ENCODE measurements around the gene ADPRHL1.

The ADPRHL1 gene

DNA sequence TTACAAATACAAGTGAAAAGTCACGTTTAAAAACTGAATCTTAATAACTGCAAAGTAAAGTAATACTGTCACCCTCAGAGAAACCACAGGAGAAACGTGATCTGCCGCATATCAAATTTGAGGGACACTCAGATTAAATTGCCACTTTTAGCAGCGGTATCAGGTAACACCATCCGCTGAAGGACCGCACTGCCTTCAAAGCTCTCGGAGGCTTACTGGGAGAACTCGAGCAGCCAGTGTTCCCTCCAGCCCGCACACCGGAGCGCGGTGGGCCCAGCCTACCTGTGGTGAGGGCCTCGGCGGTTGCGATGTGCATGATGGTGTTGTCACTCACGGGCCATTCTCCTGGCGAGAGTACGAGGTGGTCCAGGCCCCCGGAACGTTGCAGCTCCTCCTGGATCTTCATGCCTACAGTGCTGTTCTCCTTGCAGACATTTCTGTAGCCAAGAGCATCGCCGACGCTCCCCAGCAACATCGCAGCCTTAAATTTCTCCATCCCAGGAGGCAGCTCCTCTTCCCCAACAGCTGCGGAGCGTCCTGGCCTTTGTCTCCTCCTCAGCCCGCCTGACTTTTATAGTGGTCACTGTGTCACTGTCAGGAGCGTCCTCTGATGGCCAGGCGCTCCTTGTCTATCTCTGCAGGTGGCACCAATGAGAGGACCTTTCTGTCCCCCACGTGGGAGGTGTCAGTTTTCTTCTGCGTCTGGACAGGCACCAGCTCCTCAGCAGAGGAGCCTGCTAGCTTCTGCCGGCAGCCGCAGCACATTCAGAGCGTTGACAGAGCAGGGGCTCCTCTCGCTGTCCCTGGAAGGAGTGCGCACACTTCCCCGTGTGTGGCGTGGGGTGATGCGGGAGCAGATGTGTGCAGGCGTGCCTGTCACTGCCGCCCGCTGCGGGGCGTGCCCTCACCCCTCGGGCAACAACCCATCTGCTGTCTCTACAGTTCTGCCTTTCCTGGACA is at the start of gene ADPRHL1:
Gene ADPRHL1 (minus strand): TSS at position 547 of the 960 bp plus-strand sequence. CDS start 51 bp downstream, at position 496.
- no peak for DNase-seq

DNA sequence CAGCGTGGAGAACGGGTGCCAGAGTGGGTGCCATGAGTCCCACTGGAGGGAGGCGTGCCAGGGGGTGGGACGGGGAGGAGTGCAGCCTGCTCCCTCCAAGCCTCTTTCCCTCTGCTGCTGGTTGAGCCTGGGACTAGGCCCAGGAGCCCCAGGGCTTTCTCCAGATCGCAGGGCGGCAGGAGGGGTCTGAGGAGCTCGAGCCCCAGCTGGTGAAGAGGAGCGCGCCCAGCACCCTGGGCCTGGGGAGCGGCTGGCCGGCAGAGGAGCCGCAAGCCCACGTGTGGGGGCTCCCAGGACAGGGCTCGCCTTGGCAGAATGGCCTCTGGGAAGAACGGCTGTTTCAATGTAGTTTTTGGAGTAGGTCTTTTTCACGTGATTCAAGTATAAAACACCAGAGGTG is 49.4 kb upstream of the ADPRHL1 start:
- DNase-seq: no peak

DNA sequence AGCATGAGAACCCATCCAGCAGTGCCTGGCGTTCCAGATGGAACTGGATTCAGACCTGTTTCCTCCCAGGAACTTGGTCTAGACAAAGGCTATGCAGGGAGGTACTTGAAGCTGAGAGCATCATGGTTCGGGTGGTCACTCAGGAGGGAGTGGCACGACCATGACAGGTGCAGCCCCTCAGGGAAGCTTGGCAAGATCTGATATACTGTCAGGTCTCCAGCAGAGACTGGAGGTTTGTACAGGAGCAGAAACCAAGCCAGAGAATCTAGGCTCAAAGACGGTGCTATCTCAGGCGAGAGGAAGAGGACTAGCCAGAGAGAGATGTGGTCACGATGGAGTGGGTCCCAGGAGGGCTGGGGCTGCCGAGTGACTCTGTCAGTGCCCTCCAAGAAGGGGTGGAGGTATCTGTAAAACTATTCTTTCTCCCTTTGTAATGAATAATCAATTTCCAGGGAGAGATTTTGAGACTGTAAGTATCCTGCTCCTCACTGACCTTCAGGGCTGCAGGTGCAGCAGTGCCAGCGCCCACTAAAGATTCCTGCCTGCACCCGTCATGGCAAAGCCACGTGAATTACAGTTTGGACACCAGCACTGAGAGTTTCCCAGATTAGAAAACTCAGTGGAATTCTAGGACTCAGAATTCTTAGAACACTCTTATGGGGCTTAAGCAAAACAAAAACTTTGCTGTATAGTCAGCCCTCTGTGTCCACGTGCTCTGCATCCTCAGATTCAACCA is 47.4 kb upstream of the ADPRHL1 start:
- no peak for DNase-seq

DNA sequence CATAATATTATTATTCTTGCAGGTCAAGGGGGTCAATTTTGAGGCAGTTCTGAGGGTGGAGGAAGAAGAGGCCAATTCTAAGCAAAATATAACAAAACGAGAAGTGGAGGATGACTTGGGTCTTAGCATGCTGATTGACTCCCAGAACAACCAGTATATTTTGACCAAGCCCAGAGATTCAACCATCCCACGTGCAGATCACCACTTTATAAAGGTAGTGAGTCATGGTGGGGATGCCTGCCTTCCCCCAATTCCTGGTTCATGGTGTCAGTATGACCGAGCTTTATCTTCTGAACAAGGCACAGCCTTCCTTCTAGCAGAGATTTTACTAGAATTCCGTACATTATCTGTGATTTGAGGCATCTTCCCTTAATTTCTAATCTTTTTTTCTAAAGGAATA is 46.6 kb upstream of the ADPRHL1 start:
- DNase-seq: no peak

DNA sequence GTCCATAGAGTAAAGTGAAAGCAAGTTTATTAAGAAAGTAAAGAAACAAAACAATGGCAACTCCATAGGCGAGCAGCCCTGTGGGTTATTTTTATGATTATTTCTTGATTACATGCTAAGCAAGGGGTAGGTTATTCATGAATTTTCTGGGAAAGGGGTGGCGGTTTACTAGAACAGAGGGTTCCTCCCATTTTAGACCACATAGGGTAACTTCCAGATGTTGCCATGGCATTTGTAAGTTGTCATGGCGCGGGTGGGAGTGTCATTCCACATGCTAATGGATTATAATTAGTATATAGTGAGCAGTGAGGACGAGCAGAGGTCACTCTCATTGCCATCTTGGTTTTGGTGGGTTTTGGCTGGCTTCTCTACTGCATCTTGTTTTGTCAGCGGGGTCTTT is 45.6 kb upstream of the ADPRHL1 start:
- DNase-seq: no peak

GRCh38 chr13:113497217-113497616 is 43.9 kb upstream of the ADPRHL1 start:
- DNase-seq: no peak

- DNase-seq: no peak
Measured at GRCh38 chr13:113495494-113496210, 42.4 kb upstream of the ADPRHL1 start.

DNA sequence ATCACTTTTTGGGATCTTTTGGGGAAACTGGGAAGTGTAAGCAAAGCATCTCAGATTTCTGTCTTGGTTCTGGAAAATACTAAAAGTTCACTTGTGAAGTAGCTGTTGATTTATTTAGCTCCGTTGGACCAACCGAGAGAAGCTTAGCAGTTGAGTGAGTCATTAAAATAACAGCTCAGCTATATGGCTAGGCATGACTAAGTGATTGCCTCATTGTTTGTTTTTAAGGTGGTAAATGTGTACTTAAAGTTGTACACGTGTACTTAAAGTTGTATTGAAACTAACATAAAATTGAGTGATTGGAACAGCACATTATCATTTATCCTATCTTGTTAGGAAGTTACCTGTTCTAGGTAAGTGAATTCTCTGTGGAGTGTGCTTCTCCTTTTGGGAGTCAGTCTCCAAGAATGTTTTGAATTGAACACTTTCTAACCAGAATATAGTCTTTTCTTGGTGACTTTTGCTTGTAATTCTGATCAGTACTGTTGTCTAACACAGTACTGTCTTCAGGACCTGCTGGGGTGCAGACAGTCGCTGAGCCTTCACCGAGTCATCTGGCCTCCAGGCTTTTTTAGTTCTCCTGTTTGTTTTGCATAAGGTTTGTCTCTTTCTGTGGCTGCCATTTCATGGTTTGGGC is 40.1 kb upstream of the ADPRHL1 start:
- DNase-seq: no peak

DNA sequence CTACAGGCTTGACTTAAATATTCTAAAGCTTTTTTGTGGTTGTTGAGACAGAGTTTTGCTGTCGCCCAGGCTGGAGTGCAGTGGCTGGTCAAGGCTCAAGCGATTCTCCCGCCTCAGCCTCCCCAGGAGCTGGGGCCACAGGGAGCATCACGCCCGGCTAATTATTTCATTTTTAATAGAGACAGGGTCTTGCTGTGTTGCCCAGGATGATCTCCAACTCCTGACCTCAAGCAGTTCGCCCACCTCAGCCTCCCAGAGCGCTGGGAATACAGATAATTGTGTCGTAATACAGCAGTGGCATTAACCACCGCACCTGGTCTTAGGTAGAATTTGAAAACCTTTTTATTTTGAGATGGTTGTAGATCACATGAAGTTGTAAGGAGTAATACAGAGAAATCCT is 38.7 kb upstream of the ADPRHL1 start:
- no peak for DNase-seq

GRCh38 chr13:113491418-113491883 is 38.2 kb upstream of the ADPRHL1 start:
- no peak for DNase-seq

GRCh38 chr13:113490496-113491417 is 37.5 kb upstream of the ADPRHL1 start, which contains the start of gene DCUN1D2:
DCUN1D2 (minus strand) TSS chr13:113490711; CDS start chr13:113490669, 42 bp downstream.
- peak; percentile 74 for DNase-seq

GRCh38 chr13:113489549-113490495 is 36.5 kb upstream of the ADPRHL1 start:
- peak; percentile 30 for DNase-seq

DNA sequence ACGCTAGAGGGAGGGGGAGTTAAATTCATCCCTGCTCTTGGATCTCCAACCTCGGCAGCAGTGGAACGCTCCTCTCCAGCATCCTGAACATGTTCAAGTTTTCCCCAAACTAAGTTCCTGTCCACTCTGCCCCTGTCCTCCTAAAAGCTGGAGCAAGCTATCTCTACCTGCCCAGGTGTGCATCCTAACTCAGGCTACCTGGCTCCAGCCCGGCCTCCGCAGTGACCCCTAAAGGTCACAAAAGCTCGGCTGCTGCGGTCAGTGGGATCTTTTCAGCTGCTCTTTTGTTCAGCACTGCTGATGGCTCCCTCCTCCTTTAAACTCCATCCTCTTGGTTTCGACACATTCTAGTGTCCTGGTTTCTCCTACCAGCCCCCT is 35.9 kb upstream of the ADPRHL1 start:
- DNase-seq: no peak

GRCh38 chr13:113488283-113488682 is 35.0 kb upstream of the ADPRHL1 start:
- DNase-seq: no peak

GRCh38 chr13:113486698-113487097 is 33.4 kb upstream of the ADPRHL1 start:
- no peak for DNase-seq

- no peak for DNase-seq
Measured at GRCh38 chr13:113485545-113485944, 32.3 kb upstream of the ADPRHL1 start.

GRCh38 chr13:113483504-113484293 is 30.4 kb upstream of the ADPRHL1 start:
- DNase-seq: no peak

- no peak for DNase-seq
Measured at GRCh38 chr13:113483081-113483480, 29.8 kb upstream of the ADPRHL1 start.

- no peak for DNase-seq
Measured at GRCh38 chr13:113479179-113479578, 25.9 kb upstream of the ADPRHL1 start.
